AG04449 (cell line): ENCODE measurements around the gene OR4F29.
"Not testable (repeated sequence)": the region's sequence is repeated elsewhere in the genome, so short reads cannot be mapped to it uniquely, and the experiment has no call there.

ENCODE experiments used
- CTCF ChIA-PET: fragments of 350-600 bp; formaldehyde crosslinking; extraction: SDS; loops from one replicate; lab custom pipeline; 2021; ENCODE audit warnings: antibody characterized with exemption; lab: Yijun Ruan, JAX
- POLR2A ChIA-PET: fragments of 400-600, 350-600 bp; formaldehyde crosslinking; extraction: SDS; loops from one replicate; lab custom pipeline; 2020; ENCODE audit warnings: antibody characterized with exemption, inconsistent platforms; lab: Yijun Ruan, JAX
- DNase-seq: peaks from one replicate; pipeline ENCODE4 v3.0.0-alpha.2; 2010; ENCODE audit warnings: low read depth, low spot score
- H3K4me3 ChIP-seq: 2 replicates; pipeline ENCODE4 v1.5.1; 2011; ENCODE audit warnings: low read depth, mild to moderate bottlenecking, control low read depth, low read length

Gene OR4F29

GRCh38 chr1:451578-451977 lies at the start of gene OR4F29:
Gene OR4F29, minus strand, starts transcription at chr1:451678. Its CDS starts 0 bp downstream, at chr1:451678.
- POLR2A ChIA-PET, H3K4me3 ChIP-seq, DNase-seq, CTCF ChIA-PET: not testable (repeated sequence)
